ENCODE measurements around the gene SEPTIN1. TPM values are rescaled to one million over a fixed set of nuclear protein-coding genes. Genes with fewer than 3 reads are reported as not detected.

Gene SEPTIN1
- total RNA-seq, 1 donor from 2014 or later, result 2.0 TPM

DNA sequence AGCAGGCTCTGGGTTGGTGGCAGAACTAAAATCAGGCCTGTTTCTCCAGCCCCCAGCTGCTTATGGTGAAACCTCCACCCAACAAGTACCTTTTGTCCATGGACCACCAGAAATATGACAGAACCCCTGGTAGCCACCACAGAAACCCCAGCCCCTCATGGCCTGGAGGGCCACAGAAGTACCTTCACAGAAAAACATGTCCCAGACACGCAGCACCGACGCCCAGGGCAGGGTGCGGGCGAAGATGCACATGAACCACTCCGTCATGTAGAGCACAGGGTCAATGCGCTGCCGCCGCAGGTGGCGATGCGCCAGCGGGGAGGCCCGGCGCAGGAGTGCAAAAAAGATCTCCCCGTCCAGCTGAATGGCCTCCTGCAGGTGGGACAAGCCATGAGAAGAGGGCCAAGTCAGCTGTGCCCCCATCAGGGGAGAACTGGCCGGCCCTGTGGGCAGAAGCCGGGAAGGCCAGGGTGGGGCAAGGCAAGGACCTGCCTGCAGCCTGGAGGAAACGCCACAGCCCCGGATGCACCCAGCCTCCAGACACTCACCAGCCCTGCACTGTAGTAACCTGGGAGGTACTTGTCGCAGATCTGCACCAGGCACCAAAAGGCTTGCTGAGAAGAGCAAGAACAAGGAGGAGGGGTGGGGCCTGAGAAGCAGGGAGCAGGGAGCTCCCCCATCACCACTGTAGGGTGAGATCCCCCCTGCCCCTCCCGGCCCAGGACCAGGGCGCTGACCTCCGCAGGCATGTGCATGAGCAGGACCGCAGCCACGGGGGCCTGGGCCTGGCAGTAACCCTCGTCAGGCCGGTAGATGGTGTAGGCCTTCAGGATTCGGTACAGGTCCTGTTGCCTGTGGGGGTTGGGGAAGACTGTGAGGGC, 23.1 kb downstream of the SEPTIN1 start:
- Mint-ChIP-seq H3K9me3 (ENCODE audit: unreplicated experiment) (no peaks in the 10 kb centered on the region), H3K27ac (ENCODE audit: unreplicated experiment) (no peak overlapping the region), H3K27me3 (ENCODE audit: unreplicated experiment) (no peaks in the 10 kb centered on the region), H3K36me3 (ENCODE audit: unreplicated experiment) (peaks cover 22% of the 10 kb centered on the region), H3K4me1 (ENCODE audit: unreplicated experiment) (peaks cover 11% of the 10 kb centered on the region), H3K4me3 (ENCODE audit: unreplicated experiment) (no peak overlapping the region)
- TF ChIP-seq, protein P1, sequence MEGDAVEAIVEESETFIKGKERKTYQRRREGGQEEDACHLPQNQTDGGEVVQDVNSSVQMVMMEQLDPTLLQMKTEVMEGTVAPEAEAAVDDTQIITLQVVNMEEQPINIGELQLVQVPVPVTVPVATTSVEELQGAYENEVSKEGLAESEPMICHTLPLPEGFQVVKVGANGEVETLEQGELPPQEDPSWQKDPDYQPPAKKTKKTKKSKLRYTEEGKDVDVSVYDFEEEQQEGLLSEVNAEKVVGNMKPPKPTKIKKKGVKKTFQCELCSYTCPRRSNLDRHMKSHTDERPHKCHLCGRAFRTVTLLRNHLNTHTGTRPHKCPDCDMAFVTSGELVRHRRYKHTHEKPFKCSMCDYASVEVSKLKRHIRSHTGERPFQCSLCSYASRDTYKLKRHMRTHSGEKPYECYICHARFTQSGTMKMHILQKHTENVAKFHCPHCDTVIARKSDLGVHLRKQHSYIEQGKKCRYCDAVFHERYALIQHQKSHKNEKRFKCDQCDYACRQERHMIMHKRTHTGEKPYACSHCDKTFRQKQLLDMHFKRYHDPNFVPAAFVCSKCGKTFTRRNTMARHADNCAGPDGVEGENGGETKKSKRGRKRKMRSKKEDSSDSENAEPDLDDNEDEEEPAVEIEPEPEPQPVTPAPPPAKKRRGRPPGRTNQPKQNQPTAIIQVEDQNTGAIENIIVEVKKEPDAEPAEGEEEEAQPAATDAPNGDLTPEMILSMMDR (IDR thresholded peaks at IDR 0.05), result no peak
- DNase-seq (ENCODE audit: extremely low spot score, unreplicated experiment), result no peak

DNA sequence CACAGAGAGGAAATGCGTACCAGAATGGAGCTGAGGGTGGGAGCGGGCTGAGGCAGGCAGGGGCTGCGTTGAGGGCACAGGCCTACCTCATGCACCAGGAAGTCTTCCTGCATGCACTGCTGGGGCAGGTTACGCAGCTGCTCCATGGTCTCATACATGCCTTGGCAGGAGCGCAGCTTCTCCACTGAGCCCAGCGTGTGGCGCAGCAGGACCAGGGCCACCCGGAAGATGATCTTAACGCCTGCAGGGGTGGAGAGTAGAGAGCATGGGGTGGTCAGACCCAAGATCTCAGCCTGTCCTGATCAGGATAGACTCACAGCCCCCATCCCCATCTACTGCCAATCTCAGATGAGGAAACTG, 23.8 kb downstream of the SEPTIN1 start:
- peaks cover 17% of the 10 kb centered on the region for H3K4me1 Mint-ChIP-seq (ENCODE audit: unreplicated experiment)
- H3K4me3 Mint-ChIP-seq (ENCODE audit: unreplicated experiment), result no peak overlapping the region
- peaks cover 24% of the 10 kb centered on the region for H3K36me3 Mint-ChIP-seq (ENCODE audit: unreplicated experiment)
- no peak for DNase-seq (ENCODE audit: extremely low spot score, unreplicated experiment)
- no peaks in the 10 kb centered on the region for H3K9me3 Mint-ChIP-seq (ENCODE audit: unreplicated experiment)
- TF ChIP-seq, protein P1 (IDR thresholded peaks at IDR 0.05), result no peak
- H3K27me3 Mint-ChIP-seq (ENCODE audit: unreplicated experiment), result no peaks in the 10 kb centered on the region
- no peak overlapping the region for H3K27ac Mint-ChIP-seq (ENCODE audit: unreplicated experiment)

DNA sequence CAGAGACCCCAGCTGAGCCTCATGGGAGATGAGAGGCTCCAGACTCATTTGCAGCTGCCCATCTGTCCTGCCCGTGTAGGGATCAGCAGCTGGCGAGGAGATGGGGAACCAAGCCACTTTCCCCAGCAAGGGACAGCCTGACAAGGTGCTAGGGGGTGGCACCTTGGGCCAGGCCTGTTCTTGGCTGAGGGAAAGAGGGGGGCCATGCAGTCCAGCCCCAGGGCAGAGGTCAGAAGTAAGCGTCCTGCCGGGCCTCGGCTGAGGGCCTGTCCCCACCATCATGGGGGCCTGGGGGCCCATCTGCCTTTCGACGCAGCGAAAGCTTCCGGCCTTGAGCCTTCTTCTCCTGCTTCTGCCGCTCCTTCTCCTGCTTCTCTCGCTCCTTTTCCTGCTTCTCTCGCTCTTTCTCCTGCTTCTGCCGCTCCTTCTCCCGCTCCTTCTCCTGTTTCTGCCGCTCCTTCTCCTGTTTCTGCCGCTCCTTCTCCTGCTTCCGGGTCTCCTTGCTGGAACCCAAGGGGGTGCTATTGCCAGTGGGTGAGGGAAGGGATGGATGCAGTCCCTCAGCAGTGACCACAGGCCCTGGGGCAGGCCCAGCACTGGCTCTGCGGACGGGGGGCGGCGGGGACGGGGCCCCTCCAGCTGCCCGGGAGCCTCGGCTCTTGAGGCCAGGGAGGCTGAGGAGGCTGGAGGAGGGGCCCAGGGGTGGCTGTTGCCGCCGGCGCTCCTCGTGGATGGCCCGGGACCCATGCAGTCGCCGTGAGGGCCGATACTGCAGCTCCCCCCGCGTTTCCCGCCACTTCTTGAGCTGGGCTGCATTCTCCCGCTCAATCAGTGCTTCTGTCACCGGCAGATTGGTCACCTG, 24.4 kb downstream of the SEPTIN1 start:
- Mint-ChIP-seq H3K4me3 (ENCODE audit: unreplicated experiment) (no peak overlapping the region), H3K36me3 (ENCODE audit: unreplicated experiment) (peaks cover 20% of the 10 kb centered on the region), H3K9me3 (ENCODE audit: unreplicated experiment) (no peaks in the 10 kb centered on the region), H3K27me3 (ENCODE audit: unreplicated experiment) (no peaks in the 10 kb centered on the region), H3K27ac (ENCODE audit: unreplicated experiment) (no peak overlapping the region), H3K4me1 (ENCODE audit: unreplicated experiment) (peaks cover 20% of the 10 kb centered on the region)
- TF ChIP-seq, protein P1 (IDR thresholded peaks at IDR 0.05), result no peak
- DNase-seq (ENCODE audit: extremely low spot score, unreplicated experiment), result no peak

DNA sequence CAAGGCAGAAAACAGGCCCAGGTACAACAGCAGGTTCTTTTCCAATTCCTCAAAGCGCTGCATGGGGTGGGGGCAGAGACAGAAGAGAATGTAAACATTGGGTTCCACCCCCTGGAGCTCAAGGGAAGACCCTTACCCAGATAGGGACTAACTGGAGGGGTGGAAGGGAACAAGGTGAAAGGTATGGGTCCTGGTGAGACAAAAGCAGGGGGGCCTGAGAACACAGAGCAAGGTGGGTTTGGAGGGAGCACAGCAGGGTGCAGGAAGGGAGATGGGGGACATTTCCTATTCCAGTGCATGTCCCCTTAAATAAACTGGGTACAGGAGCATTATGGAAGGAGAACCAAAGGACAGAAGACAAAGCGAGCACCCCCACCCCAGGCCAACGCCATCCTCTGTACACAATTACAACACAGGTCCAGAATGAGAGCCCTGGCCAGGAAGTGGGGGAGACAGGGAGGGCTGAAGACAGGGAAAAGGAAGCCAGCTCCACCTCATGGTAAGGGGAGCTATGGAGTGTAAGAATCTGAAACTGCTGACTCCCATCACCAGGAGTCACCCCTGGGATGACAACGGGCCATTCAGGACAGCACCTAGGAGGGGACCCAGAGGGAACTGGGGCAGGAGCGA, 25.2 kb downstream of the SEPTIN1 start:
- DNase-seq (ENCODE audit: extremely low spot score, unreplicated experiment), result no peak
- TF ChIP-seq, protein P1 (IDR thresholded peaks at IDR 0.05), result no peak
- Mint-ChIP-seq H3K36me3 (ENCODE audit: unreplicated experiment) (peaks cover 21% of the 10 kb centered on the region), H3K27me3 (ENCODE audit: unreplicated experiment) (no peaks in the 10 kb centered on the region), H3K9me3 (ENCODE audit: unreplicated experiment) (no peaks in the 10 kb centered on the region), H3K27ac (ENCODE audit: unreplicated experiment) (peak overlapping the region; percentile 48), H3K4me1 (ENCODE audit: unreplicated experiment) (peaks cover 22% of the 10 kb centered on the region), H3K4me3 (ENCODE audit: unreplicated experiment) (no peak overlapping the region)

Measured in osteocyte (in vitro differentiated cells).